Body of pancreas (tissue), 4 donors: ENCODE measurements around the gene PDK3.

Source experiments
- CTCF ChIP-seq, 7 experiments: fragments of 450-650 bp in 4 of 7; fragments of 200-600 bp in 3 of 7; sonication (generic) in 3 of 7; IDR thresholded peaks; one replicate each; pipeline ENCODE4 v1.5.1; 2016 to 2019; ENCODE audit warnings: antibody characterized with exemption in 7 of 7
- POLR2A ChIP-seq, 3 donors: fragments of 450-650 bp; IDR thresholded peaks; one replicate each; pipeline ENCODE4 v1.6.1; 2016; ENCODE audit warnings: antibody characterized with exemption in 3 of 3, mild to moderate bottlenecking in 2 of 3

- TF ChIP-seq CTCF (IDR thresholded peaks at IDR 0.05): no peak
- TF ChIP-seq POLR2A (IDR thresholded peaks at IDR 0.05): no peak
Observed at GRCh38 chrX:24508375-24508774, 43.3 kb downstream of the PDK3 start.
